Mammary epithelial cell (primary cell): ENCODE measurements around the gene HTT-AS.

Experiments
- CTCF ChIP-seq, 2 donors: IDR thresholded peaks in 1 of 2; conservative IDR thresholded peaks in 1 of 2; 2 replicates each; pipeline ENCODE4 v1.5.1; 2011 to 2012; ENCODE audit warnings: inconsistent platforms in 2 of 2, low read length in 2 of 2, mild to moderate bottlenecking in 2 of 2, control low read depth in 1 of 2, low read depth in 1 of 2; ENCODE audit not compliant: insufficient read depth in 1 of 2; ENCODE audit errors: extremely low read depth in 1 of 2
- EZH2 ChIP-seq: IDR thresholded peaks from 2 replicates; pipeline ENCODE4 v1.6.1; 2012; ENCODE audit warnings: low read length, inconsistent platforms, borderline replicate concordance

- TF ChIP-seq EZH2 = no peak
- TF ChIP-seq CTCF (conservative IDR thresholded peaks at IDR 0.05 in 1 of 2, IDR thresholded peaks at IDR 0.05 in 1 of 2; ENCODE audit: extremely low read depth in 1 of 2, insufficient read depth in 1 of 2, low read depth in 1 of 2, low read length in 2 of 2) = no peak
Observed at GRCh38 chr4:3069661-3070199, 4.6 kb downstream of the HTT-AS start.
